HG03095 (cell line): Measurements from ENCODE around the gene CCL23.
"Not testable (repeated sequence)": the region's sequence is repeated elsewhere in the genome, so short reads cannot be mapped to it uniquely, and the experiment has no call there.

Source experiments
- ATAC-seq: cut with Tn5 transposase; IDR thresholded peaks from one replicate; pipeline ENCODE4 v1.9.1; 2021; ENCODE audit warnings: moderate library complexity; ENCODE audit not compliant: unreplicated experiment

Gene CCL23

GRCh38 chr17:36004594-36005108 is 13.1 kb downstream of the CCL23 start:
- no peak for ATAC-seq

GRCh38 chr17:36002631-36003030 is 15.1 kb downstream of the CCL23 start:
- no peak for ATAC-seq

- ATAC-seq, result no peak
Measured at GRCh38 chr17:36001862-36002603, 15.7 kb downstream of the CCL23 start.

GRCh38 chr17:36001110-36001771 is 16.5 kb downstream of the CCL23 start, which contains the start of gene CCL15:
Gene CCL15, minus strand, starts transcription at chr17:36001553. Its CDS starts 61 bp downstream, at chr17:36001492.
- no peak for ATAC-seq

GRCh38 chr17:36000732-36001109 is 17.1 kb downstream of the CCL23 start:
- ATAC-seq, result no peak

- ATAC-seq, result no peak
Measured at GRCh38 chr17:35998756-35999155, 19.0 kb downstream of the CCL23 start.

- no peak for ATAC-seq
Measured at GRCh38 chr17:35998018-35998545, 19.7 kb downstream of the CCL23 start.

GRCh38 chr17:35995346-35995745 is 22.4 kb downstream of the CCL23 start:
- not testable (repeated sequence) for ATAC-seq

GRCh38 chr17:35991075-35991474 is 26.7 kb downstream of the CCL23 start:
- ATAC-seq, result no peak

GRCh38 chr17:35988164-35988563 is 29.6 kb downstream of the CCL23 start:
- ATAC-seq, result no peak

GRCh38 chr17:35986643-35987042 is 31.1 kb downstream of the CCL23 start, which contains the start of gene CCL14:
Gene CCL14, minus strand, starts transcription at chr17:35986729. Its CDS starts 80 bp downstream, at chr17:35986649.
- ATAC-seq, result no peak

GRCh38 chr17:35984140-35984539 is 33.6 kb downstream of the CCL23 start:
- ATAC-seq, result no peak

GRCh38 chr17:35982409-35983191 is 35.2 kb downstream of the CCL23 start:
- ATAC-seq, result no peak

- ATAC-seq, result no peak
Measured at GRCh38 chr17:35981908-35982330, 35.9 kb downstream of the CCL23 start.

- no peak for ATAC-seq
Measured at GRCh38 chr17:35981246-35981645, 36.5 kb downstream of the CCL23 start, which contains the start of gene CCL16. Gene CCL16, minus strand, starts transcription at chr17:35981497. Its CDS starts 77 bp downstream, at chr17:35981420.

- no peak for ATAC-seq
Measured at GRCh38 chr17:35978346-35978745, 39.4 kb downstream of the CCL23 start.

- no peak for ATAC-seq
Measured at GRCh38 chr17:35977509-35977908, 40.3 kb downstream of the CCL23 start.

- no peak for ATAC-seq
Measured at GRCh38 chr17:35973333-35974260, 44.2 kb downstream of the CCL23 start.

- ATAC-seq, result no peak
Measured at GRCh38 chr17:35972945-35973332, 44.8 kb downstream of the CCL23 start.

- no peak for ATAC-seq
Measured at GRCh38 chr17:35972535-35972934, 45.2 kb downstream of the CCL23 start.
